ENCODE data around the gene SOS1.
"Not testable (repeated sequence)": the region's sequence is repeated elsewhere in the genome, so short reads cannot be mapped to it uniquely, and the experiment has no call there.

The SOS1 gene

DNA sequence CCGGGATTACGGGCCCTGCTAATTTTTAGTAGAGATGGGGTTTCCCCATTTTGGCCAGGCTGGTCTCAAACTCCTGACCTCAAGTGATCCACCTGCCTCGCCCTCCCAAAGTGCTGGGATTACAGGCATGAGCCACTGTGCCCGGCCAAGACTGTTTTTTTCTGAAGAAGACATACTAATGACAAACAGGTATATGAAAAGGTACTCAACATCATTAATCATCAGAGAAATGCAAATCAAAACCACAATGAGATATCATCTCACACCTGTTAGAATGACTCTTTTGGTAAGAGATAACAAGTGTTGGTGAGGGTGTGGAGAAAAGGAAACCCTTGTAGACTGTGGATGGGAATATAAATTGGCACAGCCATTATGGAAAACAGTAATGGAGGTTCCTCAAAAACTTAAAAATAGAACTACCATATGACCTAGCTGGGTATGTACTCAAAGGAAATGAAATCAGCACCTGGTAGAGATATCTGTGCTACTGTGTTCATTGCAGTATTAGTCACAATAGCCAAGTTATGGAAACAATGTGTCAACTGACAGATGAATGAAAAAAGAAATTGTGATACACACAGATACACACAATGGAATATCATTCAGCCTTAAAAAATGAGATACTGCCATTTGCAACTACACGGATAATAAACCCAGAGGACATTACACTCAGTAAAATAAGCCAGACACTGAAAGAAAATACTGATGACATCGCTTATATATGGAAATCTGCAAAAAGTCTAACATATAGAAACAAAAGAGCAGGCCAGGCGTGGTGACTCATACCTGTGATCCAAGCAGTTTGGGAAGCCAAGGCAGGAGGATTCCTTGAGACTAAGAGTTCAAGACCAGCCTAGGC is 20.8 kb downstream of the SOS1 start:
- DNase-seq: no peak
- peak; percentile 92 for ATAC-seq

DNA sequence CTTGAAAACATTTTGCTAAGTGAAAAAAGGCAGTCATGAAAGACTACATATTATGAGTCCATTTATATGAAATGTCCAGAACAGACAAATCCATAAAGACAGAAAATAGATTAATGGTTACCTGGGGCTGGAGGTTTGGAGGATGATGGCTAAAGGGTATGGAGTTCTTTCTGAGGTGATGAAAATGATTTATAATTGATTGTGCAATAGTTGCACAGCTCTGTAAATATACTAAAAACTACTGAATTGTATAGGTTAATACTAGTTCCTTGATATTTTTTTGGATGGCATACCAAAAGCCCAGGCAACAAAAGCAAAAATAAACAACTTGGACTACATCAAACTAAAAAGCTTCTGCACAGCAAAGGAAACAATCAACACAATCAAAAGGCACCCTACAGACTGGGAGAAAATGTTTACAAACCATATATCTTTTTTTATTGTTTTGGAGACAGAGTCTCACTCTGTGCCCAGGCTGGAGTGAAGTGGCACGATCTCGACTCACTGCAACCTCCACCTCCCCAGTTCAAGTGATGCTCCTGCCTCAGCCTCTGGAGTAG is 21.5 kb downstream of the SOS1 start:
- ATAC-seq (no peak), DNase-seq (no peak)

DNA sequence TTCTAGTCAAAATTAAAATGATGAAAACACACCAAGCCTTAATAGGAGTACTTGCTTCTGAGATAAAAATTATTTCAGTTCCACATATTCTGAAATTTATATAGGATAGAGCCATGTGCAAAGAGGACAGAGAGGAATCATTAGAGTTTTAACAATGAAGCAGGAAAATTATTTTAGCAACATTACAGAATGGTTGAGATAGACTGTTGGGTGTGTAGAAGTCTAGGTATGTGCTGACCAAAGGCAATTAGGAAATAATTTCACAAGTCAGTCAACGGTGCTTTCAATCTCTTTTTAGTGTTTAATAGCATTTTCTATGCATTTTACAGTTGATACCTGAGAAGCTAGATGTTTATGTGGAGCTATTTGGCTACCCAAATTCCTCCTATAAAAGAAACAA is 25.2 kb downstream of the SOS1 start:
- no peak for ATAC-seq
- DNase-seq: no peak

DNA sequence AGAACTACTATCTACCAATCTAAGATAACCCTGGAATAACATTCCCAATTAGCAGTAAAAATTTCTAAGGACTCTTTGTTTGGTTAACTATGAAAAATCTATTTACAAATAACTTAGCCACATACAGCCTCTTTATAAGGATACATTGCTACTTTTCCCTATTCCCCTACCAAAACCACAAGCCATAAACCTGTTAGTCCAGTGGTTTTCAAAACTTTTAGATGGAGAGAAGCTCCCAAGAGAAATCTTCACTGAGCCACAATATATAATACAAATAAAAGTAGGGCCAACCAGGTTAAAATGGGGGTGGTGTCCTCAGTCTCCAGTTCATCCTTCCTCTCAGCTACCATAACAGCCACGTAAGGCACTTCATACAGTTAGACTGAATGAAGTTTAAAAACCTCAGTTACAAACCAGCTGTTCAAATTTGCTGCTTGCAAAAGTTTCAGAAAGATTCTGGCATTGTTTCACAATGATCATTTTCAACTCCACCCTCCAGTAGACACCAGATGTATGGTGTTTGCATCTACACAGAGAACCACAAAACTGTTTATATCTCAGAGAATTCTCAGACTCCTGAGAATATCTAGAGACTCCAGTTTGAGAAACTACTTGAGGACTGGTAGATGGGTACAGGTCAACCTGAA is 26.0 kb downstream of the SOS1 start:
- no peak for ATAC-seq
- no peak for DNase-seq

DNA sequence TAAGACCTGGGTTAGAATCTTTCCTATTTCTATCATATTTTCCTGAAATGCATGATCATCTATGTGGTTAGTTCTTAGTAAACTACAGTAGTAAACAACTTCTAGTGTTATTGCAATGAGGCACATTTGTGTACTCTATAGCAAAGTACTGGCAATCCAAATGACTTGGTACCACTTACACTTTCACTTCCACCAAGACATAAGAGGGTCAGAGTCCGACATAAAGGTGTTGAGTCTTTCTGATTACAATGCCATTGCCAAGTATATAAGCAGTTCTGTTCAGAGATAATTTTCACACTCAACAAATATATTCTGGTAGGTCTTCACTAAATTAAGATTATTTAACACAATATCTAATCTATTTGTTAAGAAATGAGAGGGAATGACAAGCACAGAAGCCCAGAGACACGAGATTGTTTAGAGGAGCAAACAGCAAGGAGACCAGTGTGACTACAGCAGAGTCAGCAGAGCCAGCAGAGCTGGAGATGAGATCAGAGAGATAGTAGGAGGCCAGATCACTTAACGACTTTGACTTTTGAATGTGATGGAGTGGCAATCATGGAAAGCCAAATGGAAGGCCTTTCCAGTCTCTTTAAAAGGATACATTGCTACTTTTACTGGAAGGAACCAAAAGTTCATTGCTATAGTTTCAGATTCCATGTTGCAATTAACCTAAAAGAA is 27.5 kb downstream of the SOS1 start:
- DNase-seq (no peak), ATAC-seq (no peak)

DNA sequence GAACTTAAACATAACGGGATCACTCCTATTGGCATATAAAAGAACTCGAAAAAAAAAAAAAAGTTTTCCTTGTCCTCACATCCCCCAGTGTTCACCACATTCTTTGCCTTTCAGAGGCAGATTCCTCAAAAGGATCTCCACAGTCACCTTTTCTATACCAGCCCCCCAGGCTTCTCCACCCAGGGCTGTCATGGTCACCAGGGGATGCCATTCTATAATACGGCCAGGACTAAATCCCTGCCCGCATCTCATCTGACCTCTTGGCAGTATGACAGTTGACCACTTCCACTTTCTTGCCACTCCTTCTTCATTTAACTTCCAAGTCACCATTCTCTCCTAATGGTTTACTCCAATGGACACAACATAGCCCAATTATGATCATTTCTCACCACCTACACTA is 29.3 kb downstream of the SOS1 start:
- DNase-seq (no peak), ATAC-seq (no peak)

DNA sequence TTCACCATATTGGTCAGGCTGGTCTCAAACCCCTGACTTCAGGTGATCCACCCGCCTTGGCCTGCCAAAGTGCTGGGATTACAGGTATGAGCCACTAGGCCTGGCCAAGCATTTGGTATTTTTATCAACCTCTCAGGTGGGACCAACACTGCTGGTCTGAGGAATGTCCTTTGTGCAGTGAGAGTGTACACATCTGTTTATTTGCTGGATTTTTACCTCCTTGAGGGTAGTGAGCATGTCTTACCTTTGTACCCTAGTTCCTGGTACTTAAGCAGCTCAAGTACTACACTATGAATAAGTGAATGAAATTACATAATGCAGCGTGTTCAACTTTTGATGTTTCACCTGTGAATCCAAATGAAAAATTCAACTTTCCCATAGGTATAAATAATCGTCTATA is 29.8 kb downstream of the SOS1 start:
- ATAC-seq: no peak
- no peak for DNase-seq

DNA sequence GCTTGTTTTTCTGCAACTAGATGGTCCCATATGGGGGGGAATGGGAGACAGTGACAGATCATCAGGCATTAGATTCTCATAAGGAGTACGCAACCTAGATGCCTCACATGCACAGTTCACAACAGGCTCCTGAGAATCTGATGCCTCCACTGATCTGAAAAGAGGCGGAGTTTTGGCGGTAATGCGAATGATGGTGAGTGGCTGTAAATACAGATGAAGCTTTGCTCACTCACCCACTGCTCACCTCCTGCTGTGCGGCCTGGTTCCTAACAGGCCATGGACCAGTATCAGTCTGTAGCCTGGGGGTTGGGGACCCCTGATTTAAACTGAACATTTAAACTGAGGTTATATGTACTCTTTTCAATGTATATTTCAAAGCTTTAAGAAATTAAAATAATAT is 40.7 kb downstream of the SOS1 start:
- DNase-seq (no peak), ATAC-seq (no peak)

DNA sequence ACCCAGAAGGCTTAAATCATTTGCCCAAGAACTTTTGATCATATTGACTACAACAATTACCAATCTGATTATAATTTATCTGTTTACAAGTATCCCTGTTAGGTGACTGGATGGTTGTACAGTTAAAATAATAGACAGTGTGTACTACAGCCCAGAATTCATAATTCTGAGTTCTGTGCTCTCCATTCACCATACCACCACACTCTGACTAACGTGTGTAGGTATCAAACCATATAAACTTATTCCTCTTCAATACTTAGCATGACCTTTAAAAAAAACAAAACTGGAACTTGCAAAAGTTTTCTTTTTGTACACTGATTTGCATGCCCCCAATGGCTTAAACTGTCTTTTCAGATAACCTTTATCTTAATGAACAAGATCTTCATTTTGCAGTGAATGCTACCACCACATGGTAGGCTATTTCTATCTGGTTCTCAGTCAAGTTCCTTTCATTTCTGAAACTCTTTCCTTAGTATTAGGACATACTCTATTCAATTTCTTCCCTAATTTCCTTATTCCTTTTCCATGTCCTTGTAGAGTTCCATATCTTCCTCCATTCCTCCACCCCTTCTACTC is 50.9 kb downstream of the SOS1 start:
- ATAC-seq (peak; percentile 52), DNase-seq (no peak)

DNA sequence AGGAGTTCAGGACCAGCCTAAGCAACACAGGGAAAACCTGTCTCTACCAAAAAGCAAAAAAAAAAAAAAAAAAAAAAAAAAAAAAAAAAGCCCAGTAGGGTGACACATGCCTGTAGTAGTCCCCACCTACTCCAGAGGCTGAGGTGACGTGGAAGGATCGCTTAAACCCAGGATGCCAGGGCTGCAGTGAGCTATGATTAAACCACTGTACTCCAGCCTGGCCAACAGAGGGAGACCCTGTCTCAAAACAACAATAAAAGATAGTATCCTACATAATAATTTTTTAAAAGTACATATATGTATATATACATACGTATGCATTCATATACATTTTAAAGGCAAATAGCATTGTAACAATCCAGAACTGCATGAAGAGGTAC is 51.7 kb downstream of the SOS1 start:
- DNase-seq (no peak), ATAC-seq (peak; percentile 76)

DNA sequence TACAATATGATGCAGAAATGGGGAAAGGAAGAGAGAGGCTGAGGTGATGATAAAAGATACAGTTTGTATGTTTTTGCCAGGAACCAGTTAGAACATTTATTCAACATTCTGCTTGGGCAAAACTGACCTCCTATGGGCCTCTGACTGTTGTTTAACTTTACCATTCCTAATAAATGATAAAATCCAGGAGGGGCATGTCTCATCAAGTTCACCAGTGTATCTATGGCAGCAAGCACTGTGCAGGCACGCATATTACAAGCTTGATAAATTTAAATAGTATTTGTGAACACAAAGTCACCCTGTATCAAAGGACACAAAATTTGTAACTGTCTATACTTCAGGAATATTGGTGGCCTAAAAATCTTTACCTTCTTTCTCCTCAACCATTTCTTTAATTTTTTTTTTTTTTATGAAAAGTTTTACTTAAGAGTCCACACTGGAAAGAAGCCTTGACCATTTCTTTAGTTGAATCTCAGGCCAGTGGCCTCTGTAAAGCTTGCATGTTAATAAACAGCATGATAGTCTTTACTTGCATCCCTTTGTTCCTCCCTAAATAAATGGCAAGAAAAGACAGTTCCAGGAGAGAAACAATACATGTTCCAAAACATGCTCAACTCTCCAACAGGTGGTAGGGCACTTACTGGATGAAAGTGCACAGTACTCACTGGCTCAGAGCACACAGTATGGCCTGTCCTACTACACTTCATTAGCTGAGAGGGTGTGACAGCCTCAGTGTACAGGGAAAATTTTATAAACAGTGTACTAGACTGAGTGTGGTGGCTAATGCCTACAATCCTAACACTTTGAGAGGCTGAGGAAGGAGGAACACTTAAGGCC is 52.3 kb downstream of the SOS1 start:
- ATAC-seq (no peak), DNase-seq (no peak)

DNA sequence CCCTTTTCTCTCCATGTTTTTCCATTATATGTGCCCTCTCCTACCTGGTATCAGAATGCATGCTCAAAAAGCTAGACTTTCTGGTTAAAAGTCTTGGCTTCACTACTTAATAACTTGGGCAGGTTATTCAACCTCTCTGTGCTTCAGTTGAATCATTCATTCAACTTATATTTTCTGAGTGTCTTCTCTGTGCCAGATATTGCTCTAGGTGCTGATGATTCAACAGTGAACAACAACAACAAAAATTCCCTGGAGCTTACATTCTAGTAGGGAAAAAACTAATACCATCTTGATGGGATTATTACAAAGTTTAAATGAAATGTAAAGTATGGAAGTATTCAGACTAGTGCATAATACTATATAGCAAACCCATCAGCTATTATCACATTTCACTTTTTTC is 55.2 kb downstream of the SOS1 start:
- ATAC-seq (no peak), DNase-seq (no peak)

DNA sequence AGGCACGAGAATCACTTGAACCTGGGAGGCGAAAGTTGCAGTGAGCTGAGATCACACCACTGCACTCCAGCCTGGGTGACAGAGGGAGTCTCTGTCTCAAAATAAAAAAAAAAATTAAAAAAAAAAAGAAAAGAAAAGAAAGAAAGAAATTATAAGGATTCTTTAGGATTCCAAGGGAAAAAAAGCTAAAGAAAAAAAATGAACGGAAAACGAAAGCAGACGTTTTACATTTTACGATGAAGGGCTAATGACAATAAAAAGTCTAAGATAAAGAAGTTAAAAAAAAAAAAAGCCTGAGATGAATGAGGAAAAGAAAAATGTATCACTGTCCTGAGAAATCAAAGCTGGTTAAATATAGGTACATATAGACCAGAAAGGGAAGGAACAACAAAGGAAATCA is 58.5 kb downstream of the SOS1 start:
- ATAC-seq: no peak

DNA sequence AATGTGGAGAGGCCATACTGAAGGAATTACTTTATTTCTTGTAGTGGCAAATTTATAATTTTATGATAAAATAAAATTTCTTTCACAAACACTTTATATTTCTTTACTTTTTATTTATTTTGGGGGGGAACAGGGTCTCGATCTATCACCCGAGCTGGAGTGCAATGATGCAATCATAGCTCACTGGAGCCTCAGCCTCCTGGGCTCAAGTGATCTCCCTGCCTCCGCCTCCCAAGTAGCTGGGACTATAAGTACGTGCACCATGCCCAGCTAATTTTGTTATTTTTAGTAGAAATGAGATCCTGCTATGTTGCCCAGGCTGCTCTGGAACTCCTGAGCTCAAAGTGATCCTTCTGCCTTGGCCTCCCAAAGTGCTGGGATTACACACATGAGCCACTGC is 59.6 kb downstream of the SOS1 start:
- ATAC-seq (no peak), DNase-seq (no peak)

More for the DNA sequence above, 58.5 kb downstream of the SOS1 start:
- DNase-seq: no peak

DNA sequence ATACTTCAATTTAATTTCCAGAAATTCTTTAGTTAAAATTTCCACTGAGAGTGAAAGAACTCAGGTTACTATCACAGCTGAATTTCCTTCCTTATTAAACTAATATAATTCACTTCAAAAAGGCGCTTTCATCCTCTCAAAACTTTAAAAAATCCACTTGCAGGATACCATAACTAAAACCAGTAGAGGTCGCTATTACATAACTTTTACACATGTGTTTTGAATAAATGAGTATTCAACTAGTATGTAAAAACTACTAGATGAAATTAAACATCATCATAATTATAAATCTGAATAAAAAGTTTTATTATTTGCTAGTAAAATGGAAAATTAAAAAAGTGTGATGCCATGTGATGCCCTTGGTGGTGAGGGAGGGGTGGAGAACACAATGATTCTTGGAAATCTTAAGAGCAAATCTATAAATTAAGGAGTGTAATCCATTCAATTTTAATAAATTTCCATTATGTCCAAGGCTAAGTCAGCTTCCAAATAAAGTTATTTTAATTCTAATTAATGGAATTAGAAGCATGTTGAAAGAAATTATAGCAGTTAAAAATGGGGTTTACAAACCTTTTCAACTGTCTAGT is 61.4 kb downstream of the SOS1 start:
- no peak for ATAC-seq
- DNase-seq: no peak

DNA sequence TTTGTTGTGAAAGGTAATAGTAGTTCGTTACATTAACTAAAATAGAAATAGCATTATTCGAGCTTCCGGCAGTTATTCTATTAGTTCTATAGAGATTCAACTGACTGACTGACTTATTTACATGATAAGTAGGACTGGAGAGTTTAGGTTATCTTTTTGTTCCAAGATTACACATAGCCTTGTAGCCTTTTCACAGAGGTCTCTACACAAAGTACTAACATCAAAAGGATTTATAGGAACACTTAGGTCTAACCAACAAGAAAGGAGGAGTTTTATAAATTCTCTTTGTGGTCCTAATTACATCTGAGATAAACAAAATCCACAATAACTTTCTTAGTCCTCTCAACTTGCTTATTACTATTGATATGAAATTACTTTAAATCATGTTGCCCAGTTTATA is 62.8 kb downstream of the SOS1 start:
- no peak for ATAC-seq
- DNase-seq: no peak

DNA sequence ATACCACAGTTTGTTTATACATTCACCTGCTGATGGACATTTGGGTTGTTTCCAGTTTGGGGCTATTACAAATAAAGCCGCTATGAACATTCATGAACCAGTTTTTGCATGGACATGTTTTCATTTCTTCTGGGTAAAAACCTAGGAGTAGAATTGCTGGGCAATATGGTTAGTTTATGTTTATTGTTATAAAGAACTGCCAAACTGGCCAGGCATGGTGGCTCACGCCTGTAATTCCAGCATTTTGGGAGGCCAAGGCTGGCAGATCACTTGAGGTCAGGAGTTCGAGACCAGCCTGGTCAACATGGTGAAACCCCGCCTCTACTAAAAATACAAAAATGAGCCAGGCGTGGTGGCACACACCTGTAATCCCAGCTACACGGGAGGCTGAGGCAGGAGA is 68.2 kb downstream of the SOS1 start:
- not testable (repeated sequence) for DNase-seq, ATAC-seq

DNA sequence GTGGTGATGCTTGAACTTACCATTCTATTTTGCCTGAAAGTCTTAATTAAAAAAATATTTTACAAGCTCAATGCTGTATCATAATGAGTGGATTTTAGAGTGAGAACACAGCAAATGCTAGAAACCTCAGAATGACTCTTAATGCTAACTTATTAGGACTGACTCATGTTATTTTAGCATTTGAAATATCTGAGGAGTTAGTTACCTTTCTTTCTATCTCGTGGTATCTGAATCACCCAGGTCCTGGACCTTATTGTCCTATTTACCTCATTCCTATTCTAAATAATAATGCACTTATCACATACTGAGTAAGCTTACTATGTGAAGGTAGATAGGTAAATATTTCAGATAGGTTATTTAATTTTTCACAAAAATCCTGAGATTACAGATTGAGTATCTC is 70.7 kb downstream of the SOS1 start:
- ATAC-seq: no peak
- DNase-seq: no peak

DNA sequence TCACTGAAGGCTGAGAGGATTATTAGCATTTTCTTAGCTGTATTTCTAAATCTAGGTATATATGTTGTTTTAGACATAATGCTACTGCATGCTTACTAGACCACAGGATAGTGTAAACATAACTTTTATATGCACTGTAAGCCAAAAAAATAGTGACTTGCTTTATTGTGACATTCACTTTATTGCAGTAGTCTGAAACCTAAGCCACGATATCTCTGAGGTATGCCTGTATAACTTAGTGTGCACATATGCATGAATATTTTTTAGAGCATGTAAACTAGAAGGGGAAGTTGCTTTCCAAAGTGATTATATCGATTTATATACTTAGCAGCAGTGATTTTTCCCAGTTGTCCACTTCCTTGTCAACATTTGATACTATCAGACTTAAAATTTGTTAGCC is 81.8 kb downstream of the SOS1 start:
- DNase-seq (no peak), ATAC-seq (no peak)

DNA sequence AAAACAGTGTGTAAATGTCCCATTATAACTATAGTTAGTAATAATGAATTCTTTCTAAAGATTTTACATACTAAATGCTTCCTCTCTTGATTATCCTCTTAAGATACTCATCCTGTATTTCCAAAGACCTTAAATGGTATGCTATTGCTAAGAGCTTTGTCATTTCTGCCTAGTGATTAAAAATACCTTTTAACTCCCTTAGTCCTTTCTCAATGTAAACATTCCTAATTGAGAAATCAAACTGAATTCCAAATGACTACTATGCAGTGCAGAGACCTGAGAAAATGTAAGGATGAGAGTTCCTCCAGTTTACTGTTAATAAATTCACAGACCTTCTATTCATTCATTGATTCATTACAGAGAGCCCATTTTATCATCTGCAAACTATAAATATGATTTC is 86.9 kb downstream of the SOS1 start:
- DNase-seq: no peak
- no peak for ATAC-seq

DNA sequence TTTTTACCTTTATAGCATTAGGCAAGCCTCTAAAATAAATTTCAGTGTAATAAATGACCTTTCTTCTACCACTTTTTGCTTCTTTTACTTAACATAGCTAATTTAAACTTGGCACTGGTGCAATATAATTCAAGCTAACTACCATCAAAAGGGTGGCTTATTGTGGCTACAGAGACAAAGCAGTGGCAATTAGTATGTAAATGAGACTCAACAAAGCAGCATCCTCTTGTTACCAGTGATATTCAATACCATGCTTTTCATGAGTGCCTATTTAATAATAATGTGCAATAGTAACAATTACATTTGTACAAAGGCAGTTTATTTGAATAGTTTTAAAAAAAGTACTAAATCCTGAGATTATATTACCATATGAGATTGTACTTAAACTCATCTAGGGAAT is 93.4 kb downstream of the SOS1 start:
- no peak for DNase-seq
- no peak for ATAC-seq

Data from stimulated activated naive CD8-positive, alpha-beta T cell treated with anti-CD3 and anti-CD28 coated beads, Interleukin-15, Interleukin-2, amounts not matched to agents 100 U/mL and 50 U/mL, for 24 hours (primary cell).